SU-DHL-6 (cell line): ENCODE results near the gene REXO5.

ENCODE experiments used
- H2AFZ ChIP-seq: fragments of 200-600 bp; sonication (generic); 2 replicates; pipeline ENCODE4 v1.6.1; 2014; ENCODE audit warnings: low read depth, mild to moderate bottlenecking, moderate library complexity, mixed read lengths, antibody characterized with exemption, low read length; ENCODE audit not compliant: severe bottlenecking
- H3F3A ChIP-seq: fragments of 200-600 bp; shearing (Covaris generic); 2 replicates; pipeline ENCODE4 v1.6.0; 2016; ENCODE audit warnings: antibody characterized with exemption, mild to moderate bottlenecking; ENCODE audit not compliant: insufficient read depth
- H3K27ac ChIP-seq: fragments of 200-600 bp; sonication (generic); 2 replicates; pipeline ENCODE4 v1.5.1; 2016; ENCODE audit warnings: low read depth, mild to moderate bottlenecking, low read length, moderate library complexity, mixed read lengths
- H3K27me3 ChIP-seq: fragments of 200-600 bp; sonication (generic), shearing (Covaris generic); 2 replicates; pipeline ENCODE4 v1.6.0; 2014; ENCODE audit warnings: mild to moderate bottlenecking, low read length
- H3K36me3 ChIP-seq: fragments of 200-600 bp; sonication (generic); 2 replicates; pipeline ENCODE4 v1.6.1; 2014; ENCODE audit warnings: mild to moderate bottlenecking, low read length, mixed read lengths
- H3K4me2 ChIP-seq: fragments of 300-600, 200-600 bp; shearing (Covaris generic), sonication (generic); 2 replicates; pipeline ENCODE4 v1.6.0; 2014; ENCODE audit warnings: low read length, low read depth, mild to moderate bottlenecking; ENCODE audit not compliant: poor library complexity, severe bottlenecking
- H3K4me3 ChIP-seq: fragments of 200-600 bp; sonication (generic); 2 replicates; pipeline ENCODE4 v1.5.1; 2014; ENCODE audit warnings: antibody characterized with exemption, low read length, mild to moderate bottlenecking, mixed read lengths; ENCODE audit not compliant: insufficient read depth, poor library complexity, severe bottlenecking
- H3K79me2 ChIP-seq: fragments of 200-600 bp; sonication (generic); 2 replicates; pipeline ENCODE4 v1.6.1; 2014; ENCODE audit warnings: mild to moderate bottlenecking, low read length, moderate library complexity; ENCODE audit not compliant: insufficient read depth
- H3K9ac ChIP-seq: fragments of 200-600 bp; sonication (generic); 2 replicates; pipeline ENCODE4 v1.7.0; 2014; ENCODE audit warnings: mild to moderate bottlenecking, low read length
- H3K9me2 ChIP-seq: fragments of 200-600 bp; sonication (generic); replicated peaks from 2 replicates; pipeline ENCODE4 v1.6.1; 2014; ENCODE audit warnings: low read length; ENCODE audit not compliant: insufficient read depth
- H3K9me3 ChIP-seq: fragments of 200-600 bp; sonication (generic); 2 replicates; pipeline ENCODE4 v1.6.1; 2014; ENCODE audit warnings: low read length, mixed read lengths; ENCODE audit not compliant: insufficient read depth
- H4K20me1 ChIP-seq: fragments of 200-600 bp; sonication (generic); 2 replicates; pipeline ENCODE4 v1.6.1; 2014; ENCODE audit warnings: low read depth, mild to moderate bottlenecking, antibody characterized with exemption, low read length, moderate library complexity, mixed read lengths
- EZH2phosphoT487 ChIP-seq: fragments of 200-600 bp; sonication (generic), shearing (Covaris generic); conservative IDR thresholded peaks from 2 replicates; pipeline ENCODE4 v1.6.1; 2018; ENCODE audit warnings: mild to moderate bottlenecking, antibody characterized with exemption, low read length, moderate library complexity, mixed read lengths
- TF ChIP-seq, protein P1 (sequence below): fragments of 200-600 bp; sonication (generic); IDR thresholded peaks from one replicate; pipeline ENCODE4 v1.5.1; 2017; ENCODE audit warnings: antibody characterized with exemption, mild to moderate bottlenecking, low read length, moderate library complexity; ENCODE audit not compliant: insufficient read depth, poor library complexity, severe bottlenecking

The REXO5 gene

DNA sequence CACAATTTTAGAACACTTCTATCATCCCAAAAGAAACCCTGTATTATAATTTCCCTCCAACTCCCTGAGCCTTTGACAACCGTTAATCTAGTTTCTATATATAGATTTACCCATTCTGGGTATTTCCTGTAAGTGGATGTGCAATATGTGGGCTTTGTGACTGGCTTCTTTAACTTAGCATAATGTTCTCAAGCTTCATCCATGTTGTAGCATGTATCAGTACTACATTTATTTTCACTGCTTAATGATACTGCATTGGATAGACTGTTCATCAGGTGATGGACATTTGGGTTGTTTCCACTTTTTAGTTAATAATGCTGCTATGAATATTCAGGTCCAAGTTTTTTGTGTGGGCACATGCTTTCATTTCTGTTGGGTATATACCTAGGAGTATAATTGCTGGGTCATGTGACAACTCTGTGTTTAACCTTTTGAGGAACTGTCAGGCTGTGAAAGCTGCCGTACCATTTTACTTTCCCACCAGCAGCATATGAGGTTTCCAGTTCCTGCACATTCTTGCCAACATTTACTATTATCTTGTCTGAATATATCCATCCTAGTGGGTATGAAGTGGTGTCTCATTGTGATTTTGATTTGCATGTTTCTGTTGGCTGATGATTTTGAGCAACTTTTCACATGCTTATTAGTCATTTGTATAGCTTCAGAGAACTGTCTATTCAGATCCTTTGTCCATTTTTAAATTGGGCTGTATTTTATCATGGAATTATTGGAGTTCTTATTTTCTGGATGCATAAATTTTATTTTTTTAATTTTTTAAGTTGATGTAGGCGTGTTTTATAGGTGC lies 16.4 kb downstream of the REXO5 start:
- Histone ChIP-seq H3K9me3 (no peaks in the 10 kb centered on the region), H3K4me3 (no peak overlapping the region), H3K9me2 (no peaks in the 10 kb centered on the region), H3K27me3 (no peaks in the 10 kb centered on the region), H3K36me3 (peaks cover 19% of the 10 kb centered on the region), H3K9ac (no peak overlapping the region), H2AFZ (no peak overlapping the region), H3F3A (no peaks in the 10 kb centered on the region), H3K27ac (no peak overlapping the region), H3K79me2 (no peaks in the 10 kb centered on the region), H4K20me1 (no peaks in the 10 kb centered on the region), H3K4me2 (no peak overlapping the region)
- no peak for TF ChIP-seq EZH2phosphoT487

GRCh38 chr16:20826039-20826566 lies 19.8 kb downstream of the REXO5 start:
- no peak overlapping the region for H3K4me2 ChIP-seq
- peaks cover 19% of the 10 kb centered on the region for H3K36me3 ChIP-seq
- H3K9me2 ChIP-seq = no peaks in the 10 kb centered on the region
- H3F3A ChIP-seq = no peaks in the 10 kb centered on the region
- no peaks in the 10 kb centered on the region for H3K27me3 ChIP-seq
- no peaks in the 10 kb centered on the region for H4K20me1 ChIP-seq
- H3K79me2 ChIP-seq = no peaks in the 10 kb centered on the region
- no peaks in the 10 kb centered on the region for H3K9me3 ChIP-seq
- no peak overlapping the region for H3K27ac ChIP-seq
- no peak overlapping the region for H2AFZ ChIP-seq
- no peak overlapping the region for H3K4me3 ChIP-seq
- no peak overlapping the region for H3K9ac ChIP-seq
- TF ChIP-seq EZH2phosphoT487 = no peak
- TF ChIP-seq, protein P1, sequence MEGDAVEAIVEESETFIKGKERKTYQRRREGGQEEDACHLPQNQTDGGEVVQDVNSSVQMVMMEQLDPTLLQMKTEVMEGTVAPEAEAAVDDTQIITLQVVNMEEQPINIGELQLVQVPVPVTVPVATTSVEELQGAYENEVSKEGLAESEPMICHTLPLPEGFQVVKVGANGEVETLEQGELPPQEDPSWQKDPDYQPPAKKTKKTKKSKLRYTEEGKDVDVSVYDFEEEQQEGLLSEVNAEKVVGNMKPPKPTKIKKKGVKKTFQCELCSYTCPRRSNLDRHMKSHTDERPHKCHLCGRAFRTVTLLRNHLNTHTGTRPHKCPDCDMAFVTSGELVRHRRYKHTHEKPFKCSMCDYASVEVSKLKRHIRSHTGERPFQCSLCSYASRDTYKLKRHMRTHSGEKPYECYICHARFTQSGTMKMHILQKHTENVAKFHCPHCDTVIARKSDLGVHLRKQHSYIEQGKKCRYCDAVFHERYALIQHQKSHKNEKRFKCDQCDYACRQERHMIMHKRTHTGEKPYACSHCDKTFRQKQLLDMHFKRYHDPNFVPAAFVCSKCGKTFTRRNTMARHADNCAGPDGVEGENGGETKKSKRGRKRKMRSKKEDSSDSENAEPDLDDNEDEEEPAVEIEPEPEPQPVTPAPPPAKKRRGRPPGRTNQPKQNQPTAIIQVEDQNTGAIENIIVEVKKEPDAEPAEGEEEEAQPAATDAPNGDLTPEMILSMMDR = no peak

GRCh38 chr16:20829536-20829935 lies 23.2 kb downstream of the REXO5 start:
- H3F3A ChIP-seq = peaks cover 20% of the 10 kb centered on the region
- no peak overlapping the region for H3K4me2 ChIP-seq
- peaks cover 26% of the 10 kb centered on the region for H3K36me3 ChIP-seq
- no peak overlapping the region for H3K27ac ChIP-seq
- no peak overlapping the region for H3K9ac ChIP-seq
- H3K27me3 ChIP-seq = no peaks in the 10 kb centered on the region
- no peak overlapping the region for H2AFZ ChIP-seq
- no peaks in the 10 kb centered on the region for H3K9me2 ChIP-seq
- H3K79me2 ChIP-seq = no peaks in the 10 kb centered on the region
- TF ChIP-seq, protein P1 = no peak
- no peak for TF ChIP-seq EZH2phosphoT487
- no peaks in the 10 kb centered on the region for H4K20me1 ChIP-seq
- H3K4me3 ChIP-seq = no peak overlapping the region
- H3K9me3 ChIP-seq = no peaks in the 10 kb centered on the region

- TF ChIP-seq EZH2phosphoT487 = no peak
- TF ChIP-seq, protein P1 = no peak
- Histone ChIP-seq H2AFZ (no peak overlapping the region), H3F3A (peaks cover 21% of the 10 kb centered on the region), H3K79me2 (no peaks in the 10 kb centered on the region), H3K9me3 (no peaks in the 10 kb centered on the region), H3K4me2 (no peak overlapping the region), H3K27me3 (no peaks in the 10 kb centered on the region), H3K4me3 (no peak overlapping the region), H3K9me2 (no peaks in the 10 kb centered on the region), H3K27ac (no peak overlapping the region), H4K20me1 (no peaks in the 10 kb centered on the region), H3K9ac (no peak overlapping the region), H3K36me3 (peaks cover 34% of the 10 kb centered on the region)
Measured at GRCh38 chr16:20830372-20830771, 24.0 kb downstream of the REXO5 start.
